GM19463 (cell line): ENCODE data around the gene PPP1CA.

Source experiments
- ATAC-seq: cut with Tn5 transposase; IDR thresholded peaks from one replicate; pipeline ENCODE4 v1.9.1; 2021; ENCODE audit warnings: mild to moderate bottlenecking, moderate library complexity; ENCODE audit not compliant: unreplicated experiment

Gene PPP1CA

GRCh38 chr11:67401495-67402191 is at the start of gene PPP1CA:
Gene PPP1CA, minus strand, starts transcription at chr11:67401858. Its CDS starts 76 bp downstream, at chr11:67401782.
- ATAC-seq, result peak; percentile 64

GRCh38 chr11:67450796-67451657 is 49.4 kb upstream of the PPP1CA start:
- no peak for ATAC-seq

GRCh38 chr11:67449116-67449844 is 47.6 kb upstream of the PPP1CA start:
- no peak for ATAC-seq

- no peak for ATAC-seq
These were observed 46.6 kb upstream of the PPP1CA start for GRCh38 chr11:67448220-67448609.

- ATAC-seq, result no peak
These were observed 43.9 kb upstream of the PPP1CA start for GRCh38 chr11:67445515-67445914.

- no peak for ATAC-seq
These were observed 41.1 kb upstream of the PPP1CA start for GRCh38 chr11:67442504-67443404.

- ATAC-seq, result no peak
These were observed 40.2 kb upstream of the PPP1CA start for GRCh38 chr11:67441731-67442351.

- ATAC-seq, result no peak
These were observed 39.5 kb upstream of the PPP1CA start for GRCh38 chr11:67441098-67441563.

- no peak for ATAC-seq
These were observed 38.8 kb upstream of the PPP1CA start for GRCh38 chr11:67440229-67441097.

- no peak for ATAC-seq
These were observed 37.9 kb upstream of the PPP1CA start for GRCh38 chr11:67439321-67440228.

- ATAC-seq, result no peak
These were observed 36.7 kb upstream of the PPP1CA start for GRCh38 chr11:67438158-67438902.

GRCh38 chr11:67437809-67438157 is 36.1 kb upstream of the PPP1CA start:
- no peak for ATAC-seq

GRCh38 chr11:67437082-67437808 is 35.6 kb upstream of the PPP1CA start, which contains the start of gene PTPRCAP:
Gene PTPRCAP, minus strand, starts transcription at chr11:67437682. Its CDS starts 63 bp downstream, at chr11:67437619.
- ATAC-seq, result peak; percentile 32

- peak; percentile 55 for ATAC-seq
These were observed 34.9 kb upstream of the PPP1CA start for GRCh38 chr11:67436459-67437081.

- no peak for ATAC-seq
These were observed 34.2 kb upstream of the PPP1CA start for GRCh38 chr11:67435727-67436458.
